ENCODE data around the gene BBS12. TPM values are rescaled to one million over a fixed set of nuclear protein-coding genes. Genes with fewer than 3 reads are reported as not detected.

Gene BBS12
- polyA plus RNA-seq, 1 donor = 7.8 TPM

- Histone ChIP-seq H3K27me3 (ENCODE audit: control insufficient read depth, insufficient read depth, low read length) (no peaks in the 10 kb centered on the region), H3K27ac (ENCODE audit: low read length) (no peak overlapping the region), H3K9me3 (ENCODE audit: control insufficient read depth, low read depth, low read length) (no peaks in the 10 kb centered on the region), H3K36me3 (ENCODE audit: control insufficient read depth, insufficient read depth, low read length) (peaks cover 17% of the 10 kb centered on the region), H3K4me1 (ENCODE audit: control insufficient read depth, insufficient read depth, low read length) (peaks cover 21% of the 10 kb centered on the region), H3K4me3 (ENCODE audit: low read length) (no peak overlapping the region)
- no CpG with 5 or more reads among the region's 2 CpGs for WGBS (ENCODE audit: insufficient coverage, low lambda C conversion rate)
- DNase-seq = no peak
Measured at GRCh38 chr4:122746485-122746965, 14.0 kb downstream of the BBS12 start.

GRCh38 chr4:122747068-122747467, 14.6 kb downstream of the BBS12 start:
- Histone ChIP-seq H3K4me3 (ENCODE audit: low read length) (no peak overlapping the region), H3K9me3 (ENCODE audit: control insufficient read depth, low read depth, low read length) (no peaks in the 10 kb centered on the region), H3K27me3 (ENCODE audit: control insufficient read depth, insufficient read depth, low read length) (no peaks in the 10 kb centered on the region), H3K27ac (ENCODE audit: low read length) (no peak overlapping the region), H3K36me3 (ENCODE audit: control insufficient read depth, insufficient read depth, low read length) (peaks cover 14% of the 10 kb centered on the region), H3K4me1 (ENCODE audit: control insufficient read depth, insufficient read depth, low read length) (peaks cover 21% of the 10 kb centered on the region)
- WGBS (ENCODE audit: insufficient coverage, low lambda C conversion rate) = no CpG with 5 or more reads among the region's 1 CpG
- DNase-seq = no peak

- Histone ChIP-seq H3K4me1 (ENCODE audit: control insufficient read depth, insufficient read depth, low read length) (peaks cover 21% of the 10 kb centered on the region), H3K27me3 (ENCODE audit: control insufficient read depth, insufficient read depth, low read length) (no peaks in the 10 kb centered on the region), H3K4me3 (ENCODE audit: low read length) (no peak overlapping the region), H3K9me3 (ENCODE audit: control insufficient read depth, low read depth, low read length) (no peaks in the 10 kb centered on the region), H3K27ac (ENCODE audit: low read length) (no peak overlapping the region), H3K36me3 (ENCODE audit: control insufficient read depth, insufficient read depth, low read length) (peaks cover 7% of the 10 kb centered on the region)
- no CpG with 5 or more reads among the region's 1 CpG for WGBS (ENCODE audit: insufficient coverage, low lambda C conversion rate)
- no peak for DNase-seq
Measured at GRCh38 chr4:122747883-122748282, 15.4 kb downstream of the BBS12 start.

- Histone ChIP-seq H3K27me3 (ENCODE audit: control insufficient read depth, insufficient read depth, low read length) (no peaks in the 10 kb centered on the region), H3K4me3 (ENCODE audit: low read length) (no peak overlapping the region), H3K27ac (ENCODE audit: low read length) (no peak overlapping the region), H3K36me3 (ENCODE audit: control insufficient read depth, insufficient read depth, low read length) (no peaks in the 10 kb centered on the region), H3K4me1 (ENCODE audit: control insufficient read depth, insufficient read depth, low read length) (peaks cover 6% of the 10 kb centered on the region), H3K9me3 (ENCODE audit: control insufficient read depth, low read depth, low read length) (no peaks in the 10 kb centered on the region)
- DNase-seq = no peak
- WGBS (ENCODE audit: insufficient coverage, low lambda C conversion rate) = 100% methylated on average over 2 of the region's 5 CpGs
Measured at GRCh38 chr4:122749704-122750454, 17.4 kb downstream of the BBS12 start.

- Histone ChIP-seq H3K9me3 (ENCODE audit: control insufficient read depth, low read depth, low read length) (no peaks in the 10 kb centered on the region), H3K27me3 (ENCODE audit: control insufficient read depth, insufficient read depth, low read length) (no peaks in the 10 kb centered on the region), H3K36me3 (ENCODE audit: control insufficient read depth, insufficient read depth, low read length) (no peaks in the 10 kb centered on the region), H3K4me3 (ENCODE audit: low read length) (no peak overlapping the region), H3K4me1 (ENCODE audit: control insufficient read depth, insufficient read depth, low read length) (peaks cover 6% of the 10 kb centered on the region), H3K27ac (ENCODE audit: low read length) (no peak overlapping the region)
- 63% methylated on average over 4 of the region's 4 CpGs for WGBS (ENCODE audit: insufficient coverage, low lambda C conversion rate)
- no peak for DNase-seq
Measured at GRCh38 chr4:122755675-122756074, 23.2 kb downstream of the BBS12 start.

GRCh38 chr4:122758033-122758432, 25.5 kb downstream of the BBS12 start:
- no peak overlapping the region for H3K4me3 ChIP-seq (ENCODE audit: low read length)
- H3K27me3 ChIP-seq (ENCODE audit: control insufficient read depth, insufficient read depth, low read length) = no peaks in the 10 kb centered on the region
- H3K36me3 ChIP-seq (ENCODE audit: control insufficient read depth, insufficient read depth, low read length) = no peaks in the 10 kb centered on the region
- WGBS (ENCODE audit: insufficient coverage, low lambda C conversion rate) = 7% methylated on average over 2 of the region's 2 CpGs
- H3K4me1 ChIP-seq (ENCODE audit: control insufficient read depth, insufficient read depth, low read length) = peaks cover 6% of the 10 kb centered on the region
- no peak overlapping the region for H3K27ac ChIP-seq (ENCODE audit: low read length)
- peak; percentile 64 to 85 for DNase-seq
- no peaks in the 10 kb centered on the region for H3K9me3 ChIP-seq (ENCODE audit: control insufficient read depth, low read depth, low read length)

- Histone ChIP-seq H3K4me3 (ENCODE audit: low read length) (no peak overlapping the region), H3K4me1 (ENCODE audit: control insufficient read depth, insufficient read depth, low read length) (peaks cover 6% of the 10 kb centered on the region), H3K9me3 (ENCODE audit: control insufficient read depth, low read depth, low read length) (no peaks in the 10 kb centered on the region), H3K27ac (ENCODE audit: low read length) (no peak overlapping the region), H3K36me3 (ENCODE audit: control insufficient read depth, insufficient read depth, low read length) (no peaks in the 10 kb centered on the region), H3K27me3 (ENCODE audit: control insufficient read depth, insufficient read depth, low read length) (no peaks in the 10 kb centered on the region)
- no peak for DNase-seq
- 72% methylated on average over 2 of the region's 3 CpGs for WGBS (ENCODE audit: insufficient coverage, low lambda C conversion rate)
Measured at GRCh38 chr4:122759639-122760310, 27.3 kb downstream of the BBS12 start.

GRCh38 chr4:122762520-122762919, 30.0 kb downstream of the BBS12 start:
- Histone ChIP-seq H3K27ac (ENCODE audit: low read length) (no peak overlapping the region), H3K9me3 (ENCODE audit: control insufficient read depth, low read depth, low read length) (no peaks in the 10 kb centered on the region), H3K4me3 (ENCODE audit: low read length) (no peak overlapping the region), H3K36me3 (ENCODE audit: control insufficient read depth, insufficient read depth, low read length) (no peaks in the 10 kb centered on the region), H3K27me3 (ENCODE audit: control insufficient read depth, insufficient read depth, low read length) (no peaks in the 10 kb centered on the region), H3K4me1 (ENCODE audit: control insufficient read depth, insufficient read depth, low read length) (peaks cover 10% of the 10 kb centered on the region)
- no peak for DNase-seq
- WGBS (ENCODE audit: insufficient coverage, low lambda C conversion rate) = 100% methylated on average over 1 of the region's 2 CpGs

- DNase-seq = no peak
- Histone ChIP-seq H3K27ac (ENCODE audit: low read length) (no peak overlapping the region), H3K27me3 (ENCODE audit: control insufficient read depth, insufficient read depth, low read length) (no peaks in the 10 kb centered on the region), H3K36me3 (ENCODE audit: control insufficient read depth, insufficient read depth, low read length) (no peaks in the 10 kb centered on the region), H3K4me1 (ENCODE audit: control insufficient read depth, insufficient read depth, low read length) (peaks cover 7% of the 10 kb centered on the region), H3K9me3 (ENCODE audit: control insufficient read depth, low read depth, low read length) (no peaks in the 10 kb centered on the region), H3K4me3 (ENCODE audit: low read length) (no peak overlapping the region)
- 100% methylated on average over 3 of the region's 14 CpGs for WGBS (ENCODE audit: insufficient coverage, low lambda C conversion rate)
Measured at GRCh38 chr4:122762966-122763716, 30.6 kb downstream of the BBS12 start.

GRCh38 chr4:122764071-122764820, 31.7 kb downstream of the BBS12 start:
- Histone ChIP-seq H3K4me3 (ENCODE audit: low read length) (no peak overlapping the region), H3K27ac (ENCODE audit: low read length) (no peak overlapping the region), H3K4me1 (ENCODE audit: control insufficient read depth, insufficient read depth, low read length) (peaks cover 5% of the 10 kb centered on the region), H3K9me3 (ENCODE audit: control insufficient read depth, low read depth, low read length) (no peaks in the 10 kb centered on the region), H3K27me3 (ENCODE audit: control insufficient read depth, insufficient read depth, low read length) (no peaks in the 10 kb centered on the region), H3K36me3 (ENCODE audit: control insufficient read depth, insufficient read depth, low read length) (no peaks in the 10 kb centered on the region)
- DNase-seq = no peak
- 94% methylated on average over 3 of the region's 5 CpGs for WGBS (ENCODE audit: insufficient coverage, low lambda C conversion rate)

Data from large intestine (tissue), 3 donors.